GM21447 (cell line): ENCODE data around the gene HOXA3.
A peak's percentile ranks its signal among the peaks of the same experiment; 100 is the strongest.

Experiments
- ATAC-seq: cut with Tn5 transposase; IDR thresholded peaks from one replicate; pipeline ENCODE4 v1.9.1; 2021; ENCODE audit not compliant: unreplicated experiment

HOXA3 gene

GRCh38 chr7:27106181-27106900, 46.0 kb downstream of the HOXA3 start:
- no peak for ATAC-seq

- no peak for ATAC-seq
Measured at GRCh38 chr7:27105301-27106031, 46.9 kb downstream of the HOXA3 start.

- ATAC-seq = no peak
Measured at GRCh38 chr7:27104341-27105058, 47.9 kb downstream of the HOXA3 start.

- no peak for ATAC-seq
Measured at GRCh38 chr7:27103489-27104226, 48.7 kb downstream of the HOXA3 start.

GRCh38 chr7:27102581-27103442, 49.6 kb downstream of the HOXA3 start, which contains the start of gene HOXA2:
HOXA2 (minus strand) TSS chr7:27102683; CDS start chr7:27102500, 183 bp downstream.
- ATAC-seq = no peak

- ATAC-seq = no peak
Measured at GRCh38 chr7:27101957-27102580, 50.3 kb downstream of the HOXA3 start.

- ATAC-seq = no peak
Measured at GRCh38 chr7:27101171-27101956, 51.0 kb downstream of the HOXA3 start.

GRCh38 chr7:27100694-27101170, 51.7 kb downstream of the HOXA3 start:
- no peak for ATAC-seq

GRCh38 chr7:27099453-27100370, 52.7 kb downstream of the HOXA3 start:
- ATAC-seq = no peak

GRCh38 chr7:27098578-27099451, 53.6 kb downstream of the HOXA3 start:
- no peak for ATAC-seq

GRCh38 chr7:27097686-27098577, 54.5 kb downstream of the HOXA3 start:
- ATAC-seq = no peak

GRCh38 chr7:27096768-27097514, 55.4 kb downstream of the HOXA3 start:
- no peak for ATAC-seq

GRCh38 chr7:27095897-27096767, 56.3 kb downstream of the HOXA3 start, which contains the start of gene HOXA1:
HOXA1 (minus strand) TSS chr7:27096000; CDS start chr7:27095912, 88 bp downstream.
- peak; percentile 86 for ATAC-seq
